NCI-H1694 treated with DMSO at 0.1 percent for 48 hours (cell line): ENCODE measurements around the gene PSPC1.
"Not testable (repeated sequence)": the region's sequence is repeated elsewhere in the genome, so short reads cannot be mapped to it uniquely, and the experiment has no call there.

Experiments used
- DNase-seq: peaks from one replicate; lab custom pipeline; 2025; lab: John Stamatoyannopoulos, UW

PSPC1 gene

GRCh38 chr13:19763618-19764017 is 19.1 kb downstream of the PSPC1 start:
- no peak for DNase-seq

DNA sequence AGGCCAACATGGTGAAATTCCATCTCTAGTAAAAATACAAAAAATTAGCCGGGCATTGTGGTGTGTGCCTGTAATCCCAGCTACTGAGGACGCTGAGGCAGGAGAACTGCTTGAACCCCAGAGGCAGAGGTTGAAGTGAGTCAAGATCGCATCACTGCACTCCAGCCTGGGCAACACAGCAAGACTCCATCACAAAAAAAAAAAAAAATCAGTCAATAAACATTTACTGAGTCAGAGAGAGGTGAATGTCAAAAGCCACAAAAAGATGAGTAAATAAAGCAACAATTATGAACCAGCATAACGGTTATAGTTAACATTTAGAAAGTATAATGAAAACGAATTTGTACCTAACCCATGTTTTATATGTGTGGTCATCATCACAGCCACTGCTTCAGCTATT is 23.1 kb downstream of the PSPC1 start:
- no peak for DNase-seq

- DNase-seq: no peak
These were observed 40.1 kb downstream of the PSPC1 start for GRCh38 chr13:19742643-19743042.

GRCh38 chr13:19737844-19738557 is 44.7 kb downstream of the PSPC1 start:
- DNase-seq: no peak

DNA sequence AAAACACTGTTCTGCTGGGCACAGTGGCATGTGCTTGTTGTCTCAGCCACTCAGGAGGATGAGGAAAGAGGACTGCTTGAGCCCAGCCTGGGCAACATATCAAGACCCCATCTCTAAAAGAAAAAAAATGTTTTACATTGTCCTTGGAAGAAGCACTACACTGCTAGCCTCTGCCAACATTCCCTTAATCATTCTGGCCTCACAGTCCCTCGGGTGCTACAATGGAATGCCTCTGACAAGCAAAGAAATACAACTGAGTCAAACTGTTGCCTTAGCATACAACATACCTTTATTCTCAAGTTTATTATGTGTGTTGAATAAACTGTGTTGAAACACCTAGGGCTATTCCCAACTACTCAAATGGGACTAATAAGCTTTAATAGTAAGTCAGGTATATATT is 56.1 kb downstream of the PSPC1 start:
- no peak for DNase-seq

DNA sequence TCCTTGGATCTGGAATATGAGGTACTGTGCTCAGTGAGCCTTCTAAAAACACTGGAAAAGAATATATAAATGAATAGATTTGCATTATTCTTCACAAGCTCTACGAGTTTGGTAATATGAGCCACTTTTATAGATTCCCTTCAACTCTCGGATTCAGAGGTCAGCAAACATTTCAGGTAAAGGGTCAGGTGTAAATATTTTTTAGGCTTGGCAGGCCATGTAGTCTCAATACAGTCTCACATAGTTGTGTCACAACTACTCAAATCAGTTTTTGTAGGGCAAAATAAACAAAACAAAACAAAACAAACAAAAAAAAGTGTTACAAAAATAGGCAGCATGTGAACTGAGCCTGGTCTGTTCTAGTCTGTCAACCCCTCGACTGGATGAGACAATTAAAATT is 57.4 kb downstream of the PSPC1 start:
- no peak for DNase-seq

- DNase-seq: no peak
These were observed 62.7 kb downstream of the PSPC1 start for GRCh38 chr13:19720039-19720438.

GRCh38 chr13:19713186-19713965 is 69.4 kb downstream of the PSPC1 start:
- DNase-seq: no peak

DNA sequence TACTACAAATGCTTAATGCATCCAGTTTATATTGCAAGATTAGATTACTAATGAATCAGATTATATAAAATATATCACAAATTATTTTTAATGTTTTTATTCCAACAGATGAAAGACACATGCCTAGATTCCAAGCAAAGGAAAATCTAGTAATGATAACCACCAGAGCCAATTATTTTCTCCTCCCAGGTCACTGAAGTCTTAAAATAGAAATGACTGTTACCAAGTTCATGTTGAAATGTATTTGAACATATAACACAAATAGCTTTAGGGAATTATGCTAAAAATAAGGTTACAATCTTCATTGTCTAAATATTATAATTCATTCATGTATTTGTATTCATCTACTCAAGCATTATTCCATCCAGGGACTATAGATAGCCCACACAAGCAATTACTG is 73.0 kb downstream of the PSPC1 start:
- not testable (repeated sequence) for DNase-seq

GRCh38 chr13:19709039-19709438 is 73.7 kb downstream of the PSPC1 start:
- not testable (repeated sequence) for DNase-seq

GRCh38 chr13:19704256-19704655 is 78.5 kb downstream of the PSPC1 start:
- DNase-seq: not testable (repeated sequence)

- DNase-seq: not testable (repeated sequence)
These were observed 81.1 kb downstream of the PSPC1 start for GRCh38 chr13:19701619-19702018.

GRCh38 chr13:19700963-19701362 is 81.8 kb downstream of the PSPC1 start:
- not testable (repeated sequence) for DNase-seq

GRCh38 chr13:19695829-19696228 is 86.9 kb downstream of the PSPC1 start:
- no peak for DNase-seq

GRCh38 chr13:19695428-19695827 is 87.3 kb downstream of the PSPC1 start:
- DNase-seq: no peak

DNA sequence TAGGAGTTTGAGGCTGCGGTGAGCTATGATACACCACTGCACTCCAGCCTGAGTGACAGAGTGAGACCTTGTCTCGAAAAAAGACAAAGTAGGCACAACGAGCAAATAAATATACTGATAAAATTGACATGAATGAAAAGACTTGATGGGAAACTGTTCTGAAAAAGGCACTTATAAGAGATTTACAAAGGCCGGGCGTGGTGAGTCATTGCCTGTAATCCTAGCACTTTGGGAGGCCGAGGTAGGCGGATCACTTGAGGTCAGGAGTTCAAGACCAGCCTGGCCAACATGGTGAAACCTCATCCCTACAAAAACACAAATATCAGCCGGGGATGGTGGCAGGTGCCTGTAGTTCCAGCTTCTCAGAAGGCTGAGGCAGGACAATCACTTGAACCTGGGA is 91.3 kb downstream of the PSPC1 start:
- not testable (repeated sequence) for DNase-seq

GRCh38 chr13:19685437-19685836 is 97.3 kb downstream of the PSPC1 start:
- DNase-seq: no peak

DNA sequence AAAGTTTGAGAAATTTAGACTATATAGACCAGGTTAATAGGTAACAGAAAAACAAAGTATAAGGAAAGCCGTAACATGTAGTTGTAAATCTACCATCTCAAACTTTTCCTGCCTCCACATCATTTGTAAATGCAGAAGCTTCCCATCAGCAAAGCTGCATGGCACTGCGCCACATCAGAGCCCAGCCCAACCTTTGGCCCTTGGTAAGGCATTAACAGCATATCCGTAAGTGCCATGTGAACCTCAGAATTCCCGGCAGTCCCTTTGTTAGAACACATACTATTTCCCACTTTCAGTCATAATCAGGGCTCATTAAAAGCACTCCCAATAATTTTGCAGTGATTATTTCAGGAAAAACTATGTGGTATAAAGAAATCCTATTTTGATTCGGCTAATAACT is 97.7 kb downstream of the PSPC1 start:
- no peak for DNase-seq

DNA sequence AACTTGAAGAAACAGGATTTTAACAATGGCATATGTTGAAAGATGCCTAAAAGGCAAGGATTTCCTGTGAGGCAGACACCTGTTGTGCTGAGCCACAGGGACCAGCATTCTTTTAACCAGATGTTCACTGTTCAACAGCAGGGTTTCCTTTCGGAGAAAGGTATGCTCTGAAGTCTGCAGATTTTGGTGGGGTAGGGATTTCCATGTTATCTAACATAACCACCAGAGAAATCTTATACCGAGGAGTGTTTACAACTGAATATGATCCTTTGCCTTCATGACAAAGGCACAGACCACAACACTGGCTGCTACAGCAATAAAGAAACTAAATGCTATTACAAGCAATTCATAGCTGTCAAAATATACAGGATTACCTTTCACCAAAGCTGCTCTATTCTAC is 101.2 kb downstream of the PSPC1 start:
- DNase-seq: no peak

- DNase-seq: no peak
These were observed 102.0 kb downstream of the PSPC1 start for GRCh38 chr13:19680751-19681150.

GRCh38 chr13:19676168-19676567 is 106.6 kb downstream of the PSPC1 start:
- no peak for DNase-seq

GRCh38 chr13:19674898-19675297 is 107.8 kb downstream of the PSPC1 start:
- no peak for DNase-seq
